ENCODE results near the gene SUN2. TPM values are rescaled to one million over a fixed set of nuclear protein-coding genes. Genes with fewer than 3 reads are reported as not detected.

The SUN2 gene
- total and polyA plus RNA-seq, 2 of the 13 experiments (the other 11 are each of a cell fraction or from before 2014, with no cell fraction given): 45.6 to 56.6 TPM

DNA sequence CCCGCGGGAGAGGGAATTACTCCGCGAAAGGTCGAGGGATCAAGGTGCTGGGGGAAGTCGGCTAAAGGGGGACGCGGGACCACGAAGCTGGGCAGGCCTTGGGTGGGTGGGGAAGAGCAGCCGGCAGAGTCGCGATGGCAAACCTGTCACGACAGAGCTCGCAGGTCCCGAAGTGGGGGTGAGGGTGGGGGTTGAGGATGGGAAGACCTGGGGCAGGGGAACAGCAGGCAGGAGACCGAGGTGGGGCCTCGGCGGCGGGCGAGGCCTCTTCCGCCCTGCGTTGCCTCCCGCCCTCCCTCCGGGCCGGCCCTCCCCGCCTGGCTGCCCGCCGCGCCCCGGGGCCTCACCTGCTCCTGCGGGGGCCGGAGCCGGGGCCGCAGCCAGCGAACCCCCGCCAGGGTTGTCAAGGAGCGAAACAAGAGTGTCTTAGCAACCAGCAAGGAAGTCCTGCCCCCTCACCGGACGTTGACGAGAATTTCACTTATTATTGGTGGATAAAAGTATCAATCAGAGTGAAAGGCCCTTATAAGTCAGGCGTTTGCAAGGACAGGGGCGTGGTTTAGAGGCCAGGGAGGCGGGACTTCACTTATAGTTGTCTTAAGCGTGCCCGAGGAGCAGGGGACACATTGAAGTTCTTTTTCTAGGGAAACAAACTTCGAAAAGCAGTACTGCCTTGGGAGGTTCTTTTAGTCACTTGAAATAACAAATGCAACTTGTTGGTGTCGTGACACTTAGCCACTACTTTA lies 38.1 kb upstream of the SUN2 start, which contains the start of gene DNAL4 (continued):
- TF ChIP-seq CEBPZ (IDR thresholded peaks at IDR 0.05; ENCODE audit: low read length): peak; percentile 52; the same call in 1 of the 2 replicates
- no peak for TF ChIP-seq FOXP1 (IDR thresholded peaks at IDR 0.05)
- no peak for TF ChIP-seq FOXP1 (CRISPR knock-in tag; IDR thresholded peaks at IDR 0.05)
- TF ChIP-seq ZNF746 (CRISPR knock-in tag; IDR thresholded peaks at IDR 0.05): 0 out of 2 replicates have a peak, but pooled peaks have one; percentile 44
- TF ChIP-seq ZNF589 (CRISPR knock-in tag; conservative IDR thresholded peaks at IDR 0.05): no peak
- TF ChIP-seq ZNF691 (CRISPR knock-in tag; IDR thresholded peaks at IDR 0.05; ENCODE audit: borderline replicate concordance, low read depth): no peak
- TF ChIP-seq, protein P1, sequence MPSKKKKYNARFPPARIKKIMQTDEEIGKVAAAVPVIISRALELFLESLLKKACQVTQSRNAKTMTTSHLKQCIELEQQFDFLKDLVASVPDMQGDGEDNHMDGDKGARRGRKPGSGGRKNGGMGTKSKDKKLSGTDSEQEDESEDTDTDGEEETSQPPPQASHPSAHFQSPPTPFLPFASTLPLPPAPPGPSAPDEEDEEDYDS (CRISPR knock-in tag; IDR thresholded peaks at IDR 0.05): peak; percentile 70
- TF ChIP-seq RBAK (CRISPR knock-in tag; IDR thresholded peaks at IDR 0.05): no peak
- TF ChIP-seq MXI1 (IDR thresholded peaks at IDR 0.05; ENCODE audit: borderline replicate concordance, low read depth, low read length): peak; percentile 55; the same call in 1 of the 3 replicates
- no peak for TF ChIP-seq ADNP (CRISPR knock-in tag; IDR thresholded peaks at IDR 0.05)
- peak; percentile 79 for TF ChIP-seq RFX1 (IDR thresholded peaks at IDR 0.05)
- TF ChIP-seq HHEX (CRISPR knock-in tag; IDR thresholded peaks at IDR 0.05): no peak
- TF ChIP-seq, protein P2, sequence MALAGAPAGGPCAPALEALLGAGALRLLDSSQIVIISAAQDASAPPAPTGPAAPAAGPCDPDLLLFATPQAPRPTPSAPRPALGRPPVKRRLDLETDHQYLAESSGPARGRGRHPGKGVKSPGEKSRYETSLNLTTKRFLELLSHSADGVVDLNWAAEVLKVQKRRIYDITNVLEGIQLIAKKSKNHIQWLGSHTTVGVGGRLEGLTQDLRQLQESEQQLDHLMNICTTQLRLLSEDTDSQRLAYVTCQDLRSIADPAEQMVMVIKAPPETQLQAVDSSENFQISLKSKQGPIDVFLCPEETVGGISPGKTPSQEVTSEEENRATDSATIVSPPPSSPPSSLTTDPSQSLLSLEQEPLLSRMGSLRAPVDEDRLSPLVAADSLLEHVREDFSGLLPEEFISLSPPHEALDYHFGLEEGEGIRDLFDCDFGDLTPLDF (CRISPR knock-in tag; IDR thresholded peaks at IDR 0.05): no peak
- no peak for TF ChIP-seq ZNF354B (CRISPR knock-in tag; IDR thresholded peaks at IDR 0.05)
- TF ChIP-seq ZMYM3 (CRISPR knock-in tag; IDR thresholded peaks at IDR 0.05): no peak
- no peak for TF ChIP-seq SYNCRIP (IDR thresholded peaks at IDR 0.05; ENCODE audit: insufficient read depth, low read depth, low read length)
- peak; percentile 74; the same call in 1 of the 2 replicates for TF ChIP-seq MAZ (IDR thresholded peaks at IDR 0.05; ENCODE audit: borderline replicate concordance, low read depth, low read length)
- TF ChIP-seq MAZ (CRISPR knock-in tag; IDR thresholded peaks at IDR 0.05; ENCODE audit: low read depth): peak; percentile 44; the same call in 1 of the 2 replicates
- peak; percentile 26; the same call in 1 of the 2 replicates for TF ChIP-seq ZBTB7B (CRISPR knock-in tag; IDR thresholded peaks at IDR 0.05)
- no peak for TF ChIP-seq SMARCC2 (IDR thresholded peaks at IDR 0.05)
- TF ChIP-seq FOXK2 (IDR thresholded peaks at IDR 0.05): no peak
- peak; percentile 64 for TF ChIP-seq CREB1 (IDR thresholded peaks at IDR 0.05)
- TF ChIP-seq CREB1 (CRISPR knock-in tag; IDR thresholded peaks at IDR 0.05): peak; percentile 68
- no peak for TF ChIP-seq USF2 (IDR thresholded peaks at IDR 0.05; ENCODE audit: low read depth, low read length)
- peak; percentile 68; the same call in 1 of the 2 replicates for TF ChIP-seq USF2 (CRISPR knock-in tag; IDR thresholded peaks at IDR 0.05; ENCODE audit: borderline replicate concordance)

Data from HepG2 (cell line).